Measurements from ENCODE around the gene GMPPB. TPM values are rescaled to one million over a fixed set of nuclear protein-coding genes. Genes with fewer than 3 reads are reported as not detected.

The GMPPB gene
- total and polyA plus RNA-seq, 12 donors: 11.2 to 141 (median 30.1) TPM

GRCh38 chr3:49707113-49707480, 16.7 kb downstream of the GMPPB start:
- peaks cover 0 to 30% of the 10 kb centered on the region in 2 donors for H3K36me3 ChIP-seq (replicated peaks in 1 of 2)
- no peak for TF ChIP-seq CTCF (IDR thresholded peaks at IDR 0.05)
- TF ChIP-seq POLR2A (IDR thresholded peaks at IDR 0.05): no peak
- WGBS, 4 donors: 51 to 60% (median 57%) methylated on average over 3 to 4 of the region's 4 CpGs
- intact Hi-C loops (cut with DNase I): loop anchor here in 1 of 2 donors (10.0 kb wide), 1 partner anchor 128 kb away; no protein-coding TSS in a partner anchor
- no peaks in the 10 kb centered on the region for H3K27me3 ChIP-seq
- no peak overlapping the region for H3K27ac ChIP-seq
- no peak for DNase-seq
- no peak overlapping the region for H3K4me3 ChIP-seq
- no peaks in the 10 kb centered on the region for H3K9me3 ChIP-seq (replicated peaks in 1 of 3)
- H3K4me1 ChIP-seq (replicated peaks in 1 of 2): no peaks in the 10 kb centered on the region

- Histone ChIP-seq H3K27ac (no peak overlapping the region), H3K4me1 (replicated peaks in 1 of 2) (no peaks in the 10 kb centered on the region), H3K36me3 (replicated peaks in 1 of 2) (peaks cover 0 to 35% of the 10 kb centered on the region in 2 donors), H3K9me3 (replicated peaks in 1 of 3) (no peaks in the 10 kb centered on the region), H3K27me3 (no peaks in the 10 kb centered on the region), H3K4me3 (no peak overlapping the region)
- TF ChIP-seq CTCF (IDR thresholded peaks at IDR 0.05) (no peak), POLR2A (IDR thresholded peaks at IDR 0.05) (no peak)
- WGBS, 4 donors: 83 to 90% (median 85%) methylated on average over 5 to 9 of the region's 9 CpGs
- no peak for DNase-seq
- intact Hi-C loops (cut with DNase I): loop anchor here in 1 of 2 donors (10.0 kb wide), 1 partner anchor 128 kb away; no protein-coding TSS in a partner anchor
Measured at GRCh38 chr3:49706456-49707112, 17.2 kb downstream of the GMPPB start.

- Histone ChIP-seq H3K36me3 (replicated peaks in 1 of 2) (peaks cover 0 to 45% of the 10 kb centered on the region in 2 donors), H3K27me3 (no peaks in the 10 kb centered on the region), H3K9me3 (replicated peaks in 1 of 3) (no peaks in the 10 kb centered on the region), H3K4me1 (replicated peaks in 1 of 2) (no peaks in the 10 kb centered on the region), H3K27ac (no peak overlapping the region), H3K4me3 (no peak overlapping the region)
- no peak for TF ChIP-seq CTCF (IDR thresholded peaks at IDR 0.05)
- no peak for TF ChIP-seq POLR2A (IDR thresholded peaks at IDR 0.05)
- intact Hi-C loops (cut with DNase I): loop anchor here in 1 of 2 donors (10.0 kb wide), 1 partner anchor 129 kb away; no protein-coding TSS in a partner anchor
- no peak for DNase-seq
- 84 to 95% (median 91%) methylated on average over 8 to 17 of the region's 17 CpGs; no CpG with 5 or more reads in 1 of the 4 donors for WGBS, 4 donors
Measured at GRCh38 chr3:49705390-49705960, 18.3 kb downstream of the GMPPB start.

- Histone ChIP-seq H3K36me3 (replicated peaks in 1 of 2) (peaks cover 0 to 53% of the 10 kb centered on the region in 2 donors), H3K27me3 (no peaks in the 10 kb centered on the region), H3K9me3 (replicated peaks in 1 of 3) (no peaks in the 10 kb centered on the region), H3K27ac (no peak overlapping the region), H3K4me3 (no peak overlapping the region), H3K4me1 (replicated peaks in 1 of 2) (no peaks in the 10 kb centered on the region)
- WGBS, 4 donors: 81 to 95% (median 92%) methylated on average over 5 to 8 of the region's 8 CpGs
- no peak for DNase-seq
- intact Hi-C loops (cut with DNase I): loop anchor here in 1 of 2 donors (10.0 kb wide), 1 partner anchor 130 kb away; no protein-coding TSS in a partner anchor
- TF ChIP-seq POLR2A (IDR thresholded peaks at IDR 0.05): no peak
- no peak for TF ChIP-seq CTCF (IDR thresholded peaks at IDR 0.05)
Measured at GRCh38 chr3:49704629-49705028, 19.1 kb downstream of the GMPPB start.

Measured in adrenal gland (tissue), 12 donors.